ENCODE measurements around the gene SH3BP5. TPM values are rescaled to one million over a fixed set of nuclear protein-coding genes. Genes with fewer than 3 reads are reported as not detected.

Gene SH3BP5
- total RNA-seq, 1 experiment from 2014 or later = 39.3 TPM

DNA sequence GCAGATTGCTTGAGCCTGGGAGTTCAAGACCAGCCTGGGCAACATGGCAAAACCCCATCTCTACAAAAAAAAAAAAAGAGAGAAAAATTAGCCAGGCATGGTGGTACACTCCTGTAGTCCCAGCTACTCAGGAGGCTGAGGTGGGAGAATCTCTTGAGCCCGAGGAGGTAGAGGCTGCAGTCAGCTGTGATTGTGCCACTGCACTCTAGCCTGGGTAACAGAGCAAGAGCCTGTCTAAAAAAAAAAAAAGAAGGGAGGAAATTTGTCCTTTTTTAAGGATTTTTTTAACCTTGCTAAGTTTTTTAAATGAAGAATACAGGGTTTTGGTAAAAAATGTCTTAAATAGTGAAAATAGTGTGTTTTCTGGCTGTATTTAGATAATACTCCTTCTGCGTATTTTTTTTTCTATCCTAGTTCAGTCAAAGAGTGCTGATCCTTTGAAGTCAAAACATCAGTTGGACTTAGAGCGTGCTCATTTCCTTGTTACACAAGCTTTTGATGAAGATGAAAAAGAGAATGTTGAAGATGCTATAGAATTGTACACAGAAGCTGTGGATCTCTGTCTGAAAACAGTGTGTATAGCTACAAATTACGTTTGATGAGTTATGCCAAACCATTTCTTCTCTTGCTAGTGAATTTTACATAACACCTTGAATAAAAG, 115.2 kb downstream of the SH3BP5 start:
- Histone ChIP-seq H4K20me1 (ENCODE audit: insufficient read depth) (0 out of 2 replicates have a peak, but pooled peaks cover 5% of the 10 kb centered on the region), H3K9me2 (ENCODE audit: insufficient read depth) (no peaks in the 10 kb centered on the region), H3K79me2 (ENCODE audit: low read depth) (no peaks in the 10 kb centered on the region), H3K4me2 (no peak overlapping the region), H2AFZ (no peak overlapping the region), H3K27me3 (ENCODE audit: insufficient read depth, low read depth) (no peaks in the 10 kb centered on the region), H3K4me3 (no peak overlapping the region), H3K9me3 (ENCODE audit: insufficient read depth, low read depth) (no peaks in the 10 kb centered on the region), H3K27ac (no peak overlapping the region), H3K4me1 (replicated peaks; ENCODE audit: insufficient read depth) (no peaks in the 10 kb centered on the region), H3K36me3 (ENCODE audit: low read depth) (peaks cover 43% of the 10 kb centered on the region), H3F3A (ENCODE audit: insufficient read depth, low read depth) (no peaks in the 10 kb centered on the region)
- ChIA-PET POLR2A (ENCODE audit: unreplicated experiment) (no interaction called here), CTCF (no interaction called here)
- intact Hi-C loops (cut with micrococcal nuclease; ENCODE audit: unreplicated experiment) = no loop called here
- no TSS peak for BruUV-seq (replicated peaks)
- no peak for DNase-seq
- no peak for TF ChIP-seq EZH2 (IDR thresholded peaks at IDR 0.05; ENCODE audit: low read depth)
- TF ChIP-seq, protein P1, sequence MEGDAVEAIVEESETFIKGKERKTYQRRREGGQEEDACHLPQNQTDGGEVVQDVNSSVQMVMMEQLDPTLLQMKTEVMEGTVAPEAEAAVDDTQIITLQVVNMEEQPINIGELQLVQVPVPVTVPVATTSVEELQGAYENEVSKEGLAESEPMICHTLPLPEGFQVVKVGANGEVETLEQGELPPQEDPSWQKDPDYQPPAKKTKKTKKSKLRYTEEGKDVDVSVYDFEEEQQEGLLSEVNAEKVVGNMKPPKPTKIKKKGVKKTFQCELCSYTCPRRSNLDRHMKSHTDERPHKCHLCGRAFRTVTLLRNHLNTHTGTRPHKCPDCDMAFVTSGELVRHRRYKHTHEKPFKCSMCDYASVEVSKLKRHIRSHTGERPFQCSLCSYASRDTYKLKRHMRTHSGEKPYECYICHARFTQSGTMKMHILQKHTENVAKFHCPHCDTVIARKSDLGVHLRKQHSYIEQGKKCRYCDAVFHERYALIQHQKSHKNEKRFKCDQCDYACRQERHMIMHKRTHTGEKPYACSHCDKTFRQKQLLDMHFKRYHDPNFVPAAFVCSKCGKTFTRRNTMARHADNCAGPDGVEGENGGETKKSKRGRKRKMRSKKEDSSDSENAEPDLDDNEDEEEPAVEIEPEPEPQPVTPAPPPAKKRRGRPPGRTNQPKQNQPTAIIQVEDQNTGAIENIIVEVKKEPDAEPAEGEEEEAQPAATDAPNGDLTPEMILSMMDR (conservative IDR thresholded peaks at IDR 0.05) = no peak

GRCh38 chr3:15216501-15216900, 115.9 kb downstream of the SH3BP5 start:
- Histone ChIP-seq H3K4me1 (replicated peaks; ENCODE audit: insufficient read depth) (no peaks in the 10 kb centered on the region), H3K9me2 (ENCODE audit: insufficient read depth) (no peaks in the 10 kb centered on the region), H3K4me2 (no peak overlapping the region), H4K20me1 (ENCODE audit: insufficient read depth) (0 out of 2 replicates have a peak, but pooled peaks cover 5% of the 10 kb centered on the region), H3K79me2 (ENCODE audit: low read depth) (no peaks in the 10 kb centered on the region), H2AFZ (no peak overlapping the region), H3K27me3 (ENCODE audit: insufficient read depth, low read depth) (no peaks in the 10 kb centered on the region), H3K4me3 (no peak overlapping the region), H3K9me3 (ENCODE audit: insufficient read depth, low read depth) (no peaks in the 10 kb centered on the region), H3K27ac (no peak overlapping the region), H3F3A (ENCODE audit: insufficient read depth, low read depth) (no peaks in the 10 kb centered on the region), H3K36me3 (ENCODE audit: low read depth) (peaks cover 41% of the 10 kb centered on the region)
- TF ChIP-seq EZH2 (IDR thresholded peaks at IDR 0.05; ENCODE audit: low read depth) = no peak
- TF ChIP-seq, protein P1 (conservative IDR thresholded peaks at IDR 0.05) = no peak
- no peak for DNase-seq
- no TSS peak for BruUV-seq (replicated peaks)
- POLR2A ChIA-PET (ENCODE audit: unreplicated experiment) = no interaction called here
- intact Hi-C loops (cut with micrococcal nuclease; ENCODE audit: unreplicated experiment) = no loop called here
- CTCF ChIA-PET = no interaction called here

DNA sequence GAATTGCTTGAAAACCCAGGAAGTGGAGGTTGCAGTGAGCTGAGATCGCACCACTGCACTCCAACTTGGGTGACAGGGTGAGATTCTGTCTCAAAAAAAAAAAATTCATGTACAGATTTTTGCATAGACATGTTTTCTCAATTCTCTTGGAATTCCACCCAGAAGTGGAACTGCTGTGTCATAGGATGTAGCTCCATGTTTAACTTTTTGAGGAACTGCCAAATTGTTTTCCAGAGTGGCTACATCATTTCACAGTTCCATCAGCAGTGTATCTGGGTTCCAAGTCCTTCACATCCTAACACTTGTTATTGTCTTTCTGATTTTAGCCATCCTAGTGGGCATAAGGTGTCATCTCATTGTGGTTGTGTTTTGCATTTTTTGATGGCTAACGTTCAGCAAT, 116.4 kb downstream of the SH3BP5 start:
- CTCF ChIA-PET = no interaction called here
- no TSS peak for BruUV-seq (replicated peaks)

More for the DNA sequence above, 116.4 kb downstream of the SH3BP5 start:
- peaks cover 39% of the 10 kb centered on the region for H3K36me3 ChIP-seq (ENCODE audit: low read depth)
- no peaks in the 10 kb centered on the region for H3K9me2 ChIP-seq (ENCODE audit: insufficient read depth)
- POLR2A ChIA-PET (ENCODE audit: unreplicated experiment) = no interaction called here
- no peaks in the 10 kb centered on the region for H3K27me3 ChIP-seq (ENCODE audit: insufficient read depth, low read depth)
- no peak overlapping the region for H3K4me2 ChIP-seq
- intact Hi-C loops (cut with micrococcal nuclease; ENCODE audit: unreplicated experiment) = no loop called here
- TF ChIP-seq EZH2 (IDR thresholded peaks at IDR 0.05; ENCODE audit: low read depth) = no peak
- TF ChIP-seq, protein P1 (conservative IDR thresholded peaks at IDR 0.05) = no peak
- no peak overlapping the region for H3K4me3 ChIP-seq
- peaks cover 8% of the 10 kb centered on the region; the same call in 1 of the 2 replicates for H4K20me1 ChIP-seq (ENCODE audit: insufficient read depth)
- no peak for DNase-seq
- no peak overlapping the region for H2AFZ ChIP-seq
- 0 out of 2 replicates have a peak, but pooled peaks cover 1% of the 10 kb centered on the region for H3K79me2 ChIP-seq (ENCODE audit: low read depth)
- no peaks in the 10 kb centered on the region for H3K9me3 ChIP-seq (ENCODE audit: insufficient read depth, low read depth)
- H3K27ac ChIP-seq = no peak overlapping the region
- H3K4me1 ChIP-seq (replicated peaks; ENCODE audit: insufficient read depth) = no peaks in the 10 kb centered on the region
- H3F3A ChIP-seq (ENCODE audit: insufficient read depth, low read depth) = no peaks in the 10 kb centered on the region
